Myocyte (in vitro differentiated cells): ENCODE measurements around the gene TMEM42. TPM values are rescaled to one million over a fixed set of nuclear protein-coding genes. Genes with fewer than 3 reads are reported as not detected.
"Not testable (repeated sequence)": the region's sequence is repeated elsewhere in the genome, so short reads cannot be mapped to it uniquely, and the experiment has no call there.

Experiments
- DNase-seq: peaks from one replicate; pipeline ENCODE4 v3.0.0-alpha.2; 2012; ENCODE audit warnings: low read depth
- polyA plus RNA-seq: library from polyadenylated mRNA; unstranded; fragments of >200 nt; gene quantifications from one replicate; pipeline ENCODE4 v1.2.1, GENCODE V29; 2012; ENCODE audit warnings: missing spikeins
- total RNA-seq: library from RNA; depleted of rRNA; stranded (reverse); fragments of >200 nt; gene quantifications from 2 replicates; pipeline ENCODE4 v1.2.3, GENCODE V29; 2014

The TMEM42 gene
- total RNA-seq: 12.0 and 16.3 TPM in 2 replicates
- 31.7 TPM for polyA plus RNA-seq

GRCh38 chr3:44861412-44862225 lies at the start of gene TMEM42:
Gene TMEM42, plus strand, starts transcription at chr3:44861912. Its CDS starts 13 bp downstream, at chr3:44861925.
- DNase-seq: peak; percentile 92

- no peak for DNase-seq
Observed at GRCh38 chr3:44814751-44815150, 47.0 kb upstream of the TMEM42 start.

DNA sequence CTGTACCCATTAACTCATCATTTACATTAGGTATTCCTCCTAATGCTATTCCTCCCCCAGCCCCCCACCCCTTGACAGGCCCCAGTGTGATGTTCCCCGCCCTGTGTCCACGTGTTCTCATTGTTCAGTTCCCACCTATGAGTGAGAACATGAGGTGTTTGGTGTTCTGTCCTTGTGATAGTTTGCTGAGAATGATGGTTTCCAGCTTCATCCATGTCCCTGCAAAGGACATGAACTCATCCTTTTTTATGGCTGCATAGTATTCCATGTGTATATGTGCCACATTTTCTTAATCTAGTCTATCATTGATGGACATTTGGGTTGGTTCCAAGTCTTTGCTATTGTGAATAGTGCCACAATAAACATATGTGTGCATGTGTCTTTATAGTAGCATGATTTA lies 45.4 kb upstream of the TMEM42 start:
- DNase-seq: not testable (repeated sequence)

GRCh38 chr3:44821206-44821605 lies 40.5 kb upstream of the TMEM42 start:
- DNase-seq: not testable (repeated sequence)

DNA sequence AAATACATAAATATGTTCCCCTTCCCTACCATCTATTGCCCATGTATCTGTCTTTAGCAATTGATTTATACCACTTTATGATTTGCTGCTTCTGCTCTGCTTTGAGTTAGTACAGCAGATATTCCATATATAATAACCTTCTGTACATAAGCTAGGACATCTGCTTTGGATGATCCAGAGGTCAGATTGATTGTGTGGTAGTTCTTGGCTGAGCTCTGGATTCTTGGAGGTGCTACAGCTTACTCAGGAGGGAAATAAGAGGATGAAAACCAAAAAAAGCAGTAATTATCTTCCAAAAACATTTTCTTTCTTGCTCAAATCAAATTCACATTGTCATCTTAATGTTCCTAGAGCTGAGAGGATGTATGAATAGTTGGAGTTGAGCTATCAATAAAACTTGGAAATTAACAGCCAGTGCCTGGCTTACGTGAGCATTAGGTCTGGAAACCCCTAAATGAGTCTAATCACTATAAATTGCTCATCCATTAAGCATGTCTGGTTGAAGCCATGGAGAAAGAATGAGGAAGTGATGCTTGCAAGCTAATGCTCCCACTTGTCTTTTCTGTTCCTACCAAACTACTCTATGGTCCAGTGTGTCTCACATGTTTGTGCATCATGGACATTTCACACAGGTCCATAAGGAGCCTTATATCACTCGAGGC lies 36.3 kb upstream of the TMEM42 start:
- DNase-seq: peak; percentile 5

DNA sequence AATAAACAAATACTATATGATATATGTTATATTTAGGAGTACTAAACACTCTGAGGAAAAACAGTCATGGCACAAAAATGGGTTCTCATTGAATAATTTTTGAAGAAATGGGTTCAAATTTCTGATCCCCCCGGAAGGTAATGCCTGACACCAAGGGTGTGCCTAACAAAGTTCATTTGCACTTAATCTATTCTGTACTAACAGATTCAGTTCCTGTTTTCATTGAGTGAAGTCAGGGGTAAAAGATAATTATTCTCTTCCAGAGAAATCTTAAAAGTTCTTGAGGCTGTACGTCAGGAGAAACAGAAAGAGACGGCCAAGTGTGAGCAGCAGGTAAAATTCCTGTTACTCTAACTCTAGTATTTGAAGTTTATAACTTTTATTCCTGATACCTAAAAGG lies 34.5 kb upstream of the TMEM42 start:
- no peak for DNase-seq

- DNase-seq: no peak
Observed at GRCh38 chr3:44831232-44831631, 30.5 kb upstream of the TMEM42 start.

DNA sequence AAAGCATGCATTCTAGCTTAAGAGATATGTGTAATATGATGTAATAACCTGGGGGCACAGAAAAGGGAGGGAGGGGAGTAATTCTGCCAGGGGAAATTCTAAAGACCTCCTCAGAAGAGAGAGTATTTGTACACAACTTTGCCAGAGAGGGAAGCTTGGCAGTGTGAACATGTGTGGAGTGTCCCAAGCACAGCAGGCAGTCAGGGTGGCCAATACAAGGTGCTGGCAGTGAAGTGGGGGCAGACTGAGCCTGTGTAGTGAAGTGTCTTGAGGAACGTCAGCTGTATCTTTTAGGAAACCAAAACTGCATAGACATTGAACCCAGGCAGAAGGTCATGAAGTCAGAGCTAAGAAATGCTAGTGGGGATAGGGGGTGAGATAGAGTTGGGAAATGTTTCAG lies 29.7 kb upstream of the TMEM42 start:
- DNase-seq: no peak

DNA sequence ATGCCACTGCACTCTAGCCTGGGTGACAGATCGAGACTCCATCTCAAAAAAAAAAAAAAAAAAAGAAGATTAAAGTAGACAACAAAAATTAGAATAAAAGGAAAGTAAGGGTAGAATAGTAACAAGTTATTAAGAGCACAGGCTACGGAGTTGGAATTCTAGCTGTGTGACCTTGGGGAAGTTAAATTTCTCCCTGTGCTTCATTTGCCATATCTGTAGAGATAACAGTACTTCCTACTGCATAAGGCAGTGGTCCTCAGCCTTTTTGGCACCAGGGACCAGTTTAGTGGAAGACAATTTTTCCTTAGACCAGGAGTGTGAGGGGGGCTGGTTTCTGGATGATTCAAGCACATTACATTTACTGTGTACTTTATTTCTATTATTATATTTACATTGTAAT lies 28.7 kb upstream of the TMEM42 start:
- no peak for DNase-seq

DNA sequence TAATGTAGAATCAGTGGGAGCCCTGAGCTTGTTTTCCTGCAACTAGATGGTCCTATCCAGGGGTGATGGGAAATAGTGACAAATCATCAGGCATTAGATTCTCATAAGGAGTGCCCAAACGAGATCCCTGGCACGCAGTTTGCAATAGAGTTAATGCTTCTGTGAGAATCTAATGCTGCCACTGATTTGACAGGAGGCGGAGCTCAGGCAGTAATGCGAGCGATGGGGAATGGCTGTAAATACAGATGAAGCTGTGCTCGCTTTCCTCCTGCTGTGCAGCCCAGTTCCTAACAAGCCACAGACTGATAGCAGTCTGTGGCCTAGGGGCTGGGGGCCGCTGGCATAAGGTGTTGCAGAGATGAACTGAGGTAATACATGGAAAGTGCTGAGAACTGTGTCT lies 28.3 kb upstream of the TMEM42 start:
- DNase-seq: no peak

- DNase-seq: no peak
Observed at GRCh38 chr3:44835684-44836083, 26.0 kb upstream of the TMEM42 start.

- DNase-seq: no peak
Observed at GRCh38 chr3:44842376-44842775, 19.3 kb upstream of the TMEM42 start.

GRCh38 chr3:44845528-44846520 lies 15.9 kb upstream of the TMEM42 start:
- DNase-seq: no peak

GRCh38 chr3:44848634-44849033 lies 13.1 kb upstream of the TMEM42 start:
- DNase-seq: no peak

DNA sequence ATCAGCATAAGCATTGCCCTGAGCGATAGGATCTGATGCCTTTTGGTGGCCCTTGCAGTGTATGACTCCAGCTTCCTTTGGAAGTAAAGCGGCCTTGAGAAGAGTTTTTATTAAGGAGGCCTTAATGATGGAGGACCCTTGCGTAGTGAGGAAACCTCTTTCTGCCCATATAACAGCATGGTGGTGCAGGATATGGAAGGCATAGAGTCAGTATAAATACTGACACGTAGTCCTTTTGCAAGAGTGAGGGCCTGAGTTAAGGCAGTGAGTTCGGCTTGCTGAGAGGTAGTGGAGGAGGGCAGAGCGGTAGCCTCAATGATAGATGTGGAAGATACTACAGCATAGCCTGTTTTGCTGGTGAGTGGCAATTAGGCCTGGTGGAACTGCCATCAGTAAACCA lies 5.0 kb upstream of the TMEM42 start:
- DNase-seq: not testable (repeated sequence)

DNA sequence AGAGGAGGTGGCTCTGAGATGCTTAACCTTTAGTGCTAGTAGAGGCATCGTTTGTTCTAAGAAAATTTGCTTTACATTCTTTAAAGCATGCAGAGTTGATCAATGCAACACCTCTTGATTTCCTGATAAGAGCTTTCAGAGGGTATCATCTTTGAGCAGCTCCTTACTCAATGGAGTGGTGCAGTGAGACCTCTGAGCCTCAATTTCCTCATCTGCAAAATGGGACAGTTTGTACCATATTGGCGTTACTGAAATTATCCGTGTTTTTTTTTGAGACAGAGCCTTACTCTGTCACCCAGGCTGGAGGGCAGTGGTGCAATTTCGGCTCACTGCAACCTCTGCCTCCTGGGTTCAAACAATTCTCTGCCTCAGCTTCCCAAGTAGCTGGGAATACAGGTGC lies 1.6 kb upstream of the TMEM42 start:
- no peak for DNase-seq

DNA sequence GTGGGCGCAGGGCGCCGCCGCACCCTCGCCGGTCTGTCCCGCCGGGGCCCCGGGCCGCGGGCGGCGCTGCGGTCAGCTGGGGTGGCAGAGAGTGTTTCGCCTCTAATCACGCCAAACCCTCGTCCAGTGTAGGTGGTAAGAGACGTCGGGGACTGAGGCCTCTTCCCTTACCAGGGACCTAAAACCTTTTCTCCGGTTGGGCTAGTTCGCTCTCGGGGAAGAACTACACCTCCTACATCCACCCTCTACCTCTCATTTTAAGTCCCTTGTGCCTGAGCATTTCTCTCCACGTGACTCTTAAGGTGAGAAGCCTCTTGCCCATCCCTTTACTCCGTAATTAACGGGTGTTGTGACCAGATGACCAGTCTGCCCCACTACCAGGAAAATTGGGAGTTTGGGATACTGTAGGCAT lies 520 bp downstream of the TMEM42 start:
- DNase-seq: peak; percentile 60

GRCh38 chr3:44865272-44866035 lies 3.7 kb downstream of the TMEM42 start:
- DNase-seq: peak; percentile 89

DNA sequence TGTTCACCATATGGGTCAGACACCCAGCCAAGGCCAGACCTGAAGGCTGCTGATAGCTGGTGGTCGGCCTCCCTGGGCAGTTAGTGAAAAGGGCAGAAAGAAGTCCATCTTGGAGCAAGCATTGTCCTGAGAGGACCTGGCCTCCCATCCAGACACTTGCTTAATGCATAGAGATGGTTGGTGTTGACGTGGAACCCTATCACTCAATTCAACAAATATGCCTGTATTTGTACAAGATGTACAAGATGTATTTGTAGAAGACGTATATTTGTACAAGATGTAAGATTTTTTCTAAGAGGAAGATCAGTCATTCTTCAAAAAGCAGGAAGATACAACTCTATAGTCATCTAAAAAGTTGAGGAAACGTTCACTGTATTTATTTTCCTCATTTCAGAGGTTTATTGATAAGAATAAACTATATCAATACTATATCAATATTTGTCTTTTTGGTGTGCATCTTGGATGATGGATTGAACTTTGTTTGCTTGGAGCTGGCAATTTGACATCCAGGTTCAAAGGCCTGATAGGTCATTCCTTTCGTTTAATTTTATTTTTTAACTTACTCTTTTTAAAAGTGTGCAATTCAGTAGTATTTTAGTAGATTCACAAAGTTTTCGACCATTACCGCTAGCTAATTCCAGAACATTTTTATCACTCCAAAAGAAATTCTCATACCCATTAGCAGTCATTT lies 5.9 kb downstream of the TMEM42 start:
- DNase-seq: no peak
